ENCODE results near the gene ZFP64.

DNA sequence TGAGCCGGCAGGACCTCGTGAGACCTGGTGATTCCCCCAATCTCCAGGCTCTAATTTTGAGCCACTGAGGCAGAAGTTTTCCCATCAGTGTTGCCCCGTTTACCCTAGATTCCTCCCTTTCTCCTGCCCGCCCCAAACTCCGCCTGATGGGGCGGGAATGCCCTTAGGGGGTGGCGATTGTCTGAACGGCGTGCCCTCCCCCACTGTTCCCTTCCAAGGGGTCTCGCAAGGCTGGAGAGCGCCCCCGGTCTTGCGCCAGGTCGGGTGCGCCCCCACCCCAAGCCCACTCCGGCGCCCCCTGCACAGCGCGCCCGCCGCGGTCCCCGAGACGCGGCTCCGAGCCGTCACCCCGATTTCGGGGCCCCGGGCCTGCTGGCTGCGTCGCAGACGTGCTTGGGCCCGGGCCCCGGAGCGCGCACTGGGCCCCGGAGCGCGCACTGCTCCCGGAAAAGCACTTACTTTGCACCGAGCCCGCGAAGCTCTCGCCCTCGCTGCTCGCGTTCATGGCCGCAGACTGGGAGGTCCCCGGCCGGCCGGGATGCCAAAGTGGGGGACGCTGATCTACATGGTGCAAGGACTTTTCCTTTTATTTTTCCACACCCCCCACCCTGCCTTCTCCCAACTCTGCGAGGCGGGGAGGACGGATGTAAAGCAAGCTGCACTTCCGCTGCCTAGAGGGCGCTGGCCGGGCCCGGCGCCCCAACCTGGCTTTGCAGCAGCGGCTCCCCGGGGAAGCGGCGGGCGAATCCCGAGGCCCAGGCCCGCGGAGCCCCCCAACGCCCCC, at the start of gene ZFP64:
- TF ChIP-seq YY1 (IDR thresholded peaks at IDR 0.05; ENCODE audit: low read depth) (peak; percentile 41; the same call in 1 of the 2 replicates), TCF12 (IDR thresholded peaks at IDR 0.05; ENCODE audit: low read depth) (0 out of 2 replicates have a peak, but pooled peaks have one; percentile 17), EGR1 (IDR thresholded peaks at IDR 0.05) (no peak)

All from Ishikawa (cell line).